Limb (tissue), 2 donors: ENCODE measurements around the gene SIGLEC15.
"Not testable (repeated sequence)": the region's sequence is repeated elsewhere in the genome, so short reads cannot be mapped to it uniquely, and the experiment has no call there.

Source experiments
- DNase-seq, 2 donors: peaks; one replicate each; pipeline ENCODE4 v3.0.0-alpha.2; 2016; ENCODE audit errors: extremely low spot score in 2 of 2

The SIGLEC15 gene

GRCh38 chr18:45818765-45819164 is 6.7 kb upstream of the SIGLEC15 start:
- not testable (repeated sequence) for DNase-seq

- no peak for DNase-seq
Measured at GRCh38 chr18:45820106-45820745, 5.2 kb upstream of the SIGLEC15 start.

DNA sequence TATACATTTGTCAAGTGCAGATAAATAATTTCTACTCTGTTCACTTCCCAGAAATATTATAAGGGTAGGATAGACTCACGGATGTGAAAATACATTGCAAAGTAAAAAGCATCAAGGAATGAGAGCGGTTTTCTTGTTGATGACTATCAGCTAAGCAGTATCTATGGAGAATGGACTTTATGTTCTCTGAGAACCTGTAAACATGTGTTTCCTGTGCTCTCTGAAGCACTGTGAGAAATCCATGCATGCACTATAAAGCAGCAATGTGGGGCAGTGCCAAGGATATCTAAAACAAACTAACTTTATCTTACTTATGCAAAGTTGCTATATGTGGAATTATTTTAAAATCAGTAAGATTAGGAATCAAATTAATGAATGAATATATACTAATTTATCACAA is 4.4 kb upstream of the SIGLEC15 start:
- no peak for DNase-seq

DNA sequence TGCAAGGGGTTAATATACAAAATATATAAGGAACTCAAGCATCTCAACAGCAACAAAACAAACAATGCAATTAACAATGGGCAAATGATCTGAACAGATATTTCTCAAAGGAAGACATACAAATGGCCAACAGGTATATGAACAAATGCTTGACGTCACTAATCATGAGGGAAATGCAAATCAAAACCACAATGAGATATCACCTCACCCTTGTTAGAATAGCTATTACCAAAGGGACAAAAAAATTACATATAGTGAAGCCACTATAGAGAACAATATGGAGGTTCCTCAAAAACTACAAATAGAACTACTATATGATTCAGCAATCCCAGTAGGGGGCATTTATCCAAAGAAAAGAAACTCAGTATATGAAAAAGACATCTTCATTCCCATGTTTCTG is 3.8 kb upstream of the SIGLEC15 start:
- no peak for DNase-seq

DNA sequence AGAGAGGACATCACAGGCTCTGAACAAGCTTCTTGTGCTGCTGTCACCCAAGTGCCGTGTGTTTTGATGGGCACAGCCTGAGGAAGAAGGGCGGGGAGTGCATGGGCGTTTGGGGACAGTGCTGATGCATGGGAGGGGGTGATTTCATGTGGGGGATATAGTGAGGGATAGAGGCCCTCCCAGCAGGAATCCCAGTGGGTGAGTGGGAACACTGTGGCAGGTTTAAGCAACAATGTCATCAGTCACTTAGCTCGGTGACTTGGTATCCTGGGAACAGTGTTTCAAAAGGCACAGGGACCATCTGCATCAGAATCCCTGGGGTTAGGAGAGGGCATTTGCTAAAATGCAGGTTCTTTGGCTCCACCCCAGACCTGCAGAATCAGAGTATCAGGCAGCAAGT is 609 bp downstream of the SIGLEC15 start:
- no peak for DNase-seq

- DNase-seq = not testable (repeated sequence)
Measured at GRCh38 chr18:45826716-45827115, 1.2 kb downstream of the SIGLEC15 start.

DNA sequence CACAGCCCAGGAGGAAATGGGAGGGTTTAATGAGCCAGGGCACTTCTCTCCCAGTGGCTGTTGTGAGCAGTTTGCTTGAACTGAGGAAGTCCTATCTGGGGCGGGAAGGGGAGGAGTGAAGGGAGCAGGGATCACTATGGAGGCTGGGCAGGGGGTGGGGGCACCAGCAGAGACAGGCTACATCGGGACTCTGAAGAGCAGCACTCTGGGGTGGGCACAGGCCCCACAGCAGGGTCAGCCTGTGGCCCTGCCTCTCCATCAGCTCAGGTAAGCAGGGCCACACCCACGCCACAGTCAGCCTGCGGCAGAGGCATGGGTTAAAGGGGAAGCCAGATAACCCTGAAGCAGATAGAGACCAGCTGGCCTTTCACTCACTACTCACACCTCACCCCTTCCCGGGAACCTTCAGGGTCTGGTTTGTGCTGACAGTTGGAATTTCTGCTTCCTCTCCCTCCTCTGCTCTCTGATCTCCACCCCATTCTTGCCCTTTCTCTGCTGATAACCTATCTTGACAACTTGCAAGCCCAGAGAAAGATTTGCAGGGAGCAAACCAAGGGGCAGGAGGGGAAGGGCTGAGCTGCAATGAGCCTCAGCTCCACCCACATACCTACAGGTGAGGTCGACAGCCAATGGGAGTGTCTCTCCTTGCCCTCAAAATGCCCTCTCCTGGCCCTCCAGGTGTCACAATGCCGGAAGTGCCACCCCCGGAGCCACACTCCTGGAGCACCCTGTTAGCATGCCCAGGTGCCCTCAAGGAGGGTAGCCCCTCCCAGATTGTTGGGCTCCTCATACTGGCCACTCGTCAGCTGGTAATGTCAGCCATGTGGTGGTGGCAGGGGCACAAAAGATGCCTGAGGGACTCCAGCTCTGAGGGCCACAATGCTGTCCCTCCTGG is 3.7 kb downstream of the SIGLEC15 start:
- no peak for DNase-seq

GRCh38 chr18:45829855-45830254 is 4.4 kb downstream of the SIGLEC15 start:
- no peak for DNase-seq

GRCh38 chr18:45830917-45831316 is 5.4 kb downstream of the SIGLEC15 start:
- no peak for DNase-seq

GRCh38 chr18:45833846-45834245 is 8.4 kb downstream of the SIGLEC15 start:
- no peak for DNase-seq

DNA sequence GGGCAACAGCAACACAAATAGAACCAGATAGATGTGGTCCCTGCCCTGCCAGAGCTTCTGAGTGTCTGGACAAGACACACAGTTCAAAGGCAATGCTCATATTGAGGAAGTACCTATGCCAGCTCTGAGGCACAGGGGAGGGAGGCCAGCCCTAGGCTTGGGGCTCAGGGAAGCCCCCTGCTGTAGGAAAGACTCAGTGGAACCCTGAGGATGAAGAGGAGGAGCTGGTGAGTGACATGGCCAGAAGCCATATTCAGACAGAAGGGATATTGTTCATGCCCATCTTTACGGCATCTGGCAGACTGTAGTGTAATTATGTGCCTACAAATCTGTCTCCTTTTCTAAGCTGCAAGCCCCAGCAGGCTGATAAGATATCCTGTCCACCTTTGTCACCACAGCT is 8.8 kb downstream of the SIGLEC15 start:
- no peak for DNase-seq

DNA sequence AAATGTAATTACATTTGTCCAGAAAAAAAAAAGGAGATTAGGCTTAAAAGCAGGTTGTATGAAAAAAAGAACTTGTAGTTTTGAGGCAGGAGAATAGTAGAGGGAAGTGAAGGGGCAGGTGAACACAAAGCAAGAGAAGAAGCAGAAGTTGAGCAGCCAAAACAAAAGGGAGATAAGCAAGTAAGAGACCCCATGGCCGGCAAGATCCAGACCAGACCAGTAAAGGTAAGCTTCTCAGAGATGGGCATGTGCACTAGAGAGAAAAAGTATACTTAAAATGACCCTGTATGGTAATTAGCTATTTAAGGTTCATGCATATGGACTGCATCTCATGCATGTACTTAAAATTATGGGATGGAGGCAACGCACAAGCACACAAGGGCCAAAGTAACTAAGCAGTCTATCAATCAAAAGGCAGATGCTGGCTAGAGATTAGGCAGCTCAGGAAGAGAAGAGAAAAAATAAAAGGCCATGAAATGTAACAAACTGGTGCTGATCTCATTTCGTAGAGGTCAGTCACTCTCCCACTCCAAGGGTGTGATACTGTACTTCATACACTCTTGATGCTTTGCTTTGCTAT is 9.7 kb downstream of the SIGLEC15 start:
- DNase-seq = no peak

DNA sequence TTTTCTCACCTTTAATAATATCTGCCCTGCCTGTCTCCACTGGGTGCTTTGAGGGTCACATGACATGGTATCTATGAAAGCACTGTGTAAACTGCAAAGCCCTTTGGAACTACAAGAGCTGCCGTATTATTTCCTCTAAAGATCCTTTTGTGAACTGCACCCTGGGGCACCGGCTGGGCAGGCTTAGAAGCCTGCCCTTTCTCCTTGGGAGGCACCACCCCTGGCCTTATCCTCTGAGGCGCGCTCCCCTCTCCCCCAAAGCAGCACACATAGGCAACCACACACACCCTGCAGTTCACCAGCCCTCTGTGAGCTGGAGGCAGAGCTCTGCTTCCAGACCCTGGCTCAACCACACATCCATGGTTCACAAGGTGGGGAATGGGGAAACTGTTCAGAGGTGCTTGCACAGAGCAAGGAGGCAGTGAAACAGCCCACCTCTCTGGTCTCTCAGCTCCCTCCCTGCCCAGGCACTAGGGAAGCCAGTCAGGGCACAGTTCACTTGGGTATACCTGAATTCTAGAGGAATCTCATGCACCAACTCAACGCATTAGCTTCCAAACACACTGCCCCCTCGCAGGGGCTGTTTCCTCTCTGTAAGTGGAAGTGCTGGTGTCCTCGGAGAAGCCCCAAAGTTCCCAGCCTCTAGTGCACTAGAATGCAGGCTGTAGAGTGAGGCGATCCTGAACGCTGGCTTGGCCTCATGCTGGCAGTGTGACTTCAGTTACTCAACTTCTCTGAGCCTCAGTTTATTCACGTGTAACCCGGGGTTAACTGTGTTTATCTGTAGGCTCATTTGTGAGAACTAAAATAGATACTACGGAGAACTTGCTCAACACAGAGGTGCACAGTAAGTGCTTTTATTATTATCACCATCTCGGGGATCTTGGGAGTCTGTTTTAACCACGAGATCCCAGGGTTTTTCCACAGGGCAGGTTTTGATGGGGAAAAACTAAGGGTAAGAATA is 11.0 kb downstream of the SIGLEC15 start:
- no peak for DNase-seq

- peak; percentile 20 to 71 for DNase-seq
Measured at GRCh38 chr18:45837283-45838070, 12.0 kb downstream of the SIGLEC15 start.

GRCh38 chr18:45838302-45839070 is 13.0 kb downstream of the SIGLEC15 start:
- DNase-seq = no peak

DNA sequence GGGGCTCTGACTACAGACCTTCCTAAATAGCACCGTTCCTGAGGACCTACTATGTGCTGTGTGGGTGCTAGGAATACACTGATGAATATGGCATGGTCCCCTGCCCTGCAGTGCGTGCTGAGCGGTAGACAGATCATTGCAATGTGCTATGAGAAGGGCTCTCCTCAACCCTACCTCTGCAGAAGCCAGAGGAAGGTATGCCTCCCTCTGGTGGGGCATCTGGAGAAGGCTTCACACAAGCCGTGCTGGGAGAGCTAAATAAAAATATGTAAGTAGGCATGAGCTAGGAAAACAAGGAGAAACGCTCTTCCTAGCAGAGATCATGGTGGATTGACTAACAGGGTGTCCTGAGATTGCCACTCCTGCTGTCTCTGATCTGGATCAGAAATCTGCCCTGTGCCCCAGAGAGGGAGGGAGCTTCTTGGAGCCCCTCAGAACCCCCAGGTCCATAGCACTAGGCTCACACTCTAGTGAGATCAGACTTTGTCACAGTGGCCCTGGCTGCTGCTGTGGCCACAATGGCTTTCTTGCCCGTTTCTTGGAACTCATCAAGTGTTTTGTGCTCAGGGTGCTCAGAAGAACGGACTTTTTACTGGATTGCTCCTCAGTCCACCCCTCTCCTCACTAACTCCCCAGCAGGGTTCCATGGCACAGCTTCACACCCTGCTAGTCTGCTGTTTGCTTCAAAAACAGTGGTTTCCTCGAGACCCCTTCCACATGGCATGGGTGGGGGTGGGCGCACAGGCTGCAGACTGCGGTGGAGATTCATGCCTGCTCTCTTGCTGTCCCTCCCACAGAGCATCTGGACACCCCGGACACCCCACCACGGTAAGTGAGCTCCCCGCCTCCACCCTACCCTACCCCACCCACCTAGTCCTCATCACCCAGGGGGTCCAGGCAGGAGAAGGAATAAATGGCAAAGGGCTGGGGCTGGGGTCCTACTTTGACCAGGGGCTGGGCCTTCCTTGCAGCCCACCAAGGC is 14.2 kb downstream of the SIGLEC15 start:
- no peak for DNase-seq

DNA sequence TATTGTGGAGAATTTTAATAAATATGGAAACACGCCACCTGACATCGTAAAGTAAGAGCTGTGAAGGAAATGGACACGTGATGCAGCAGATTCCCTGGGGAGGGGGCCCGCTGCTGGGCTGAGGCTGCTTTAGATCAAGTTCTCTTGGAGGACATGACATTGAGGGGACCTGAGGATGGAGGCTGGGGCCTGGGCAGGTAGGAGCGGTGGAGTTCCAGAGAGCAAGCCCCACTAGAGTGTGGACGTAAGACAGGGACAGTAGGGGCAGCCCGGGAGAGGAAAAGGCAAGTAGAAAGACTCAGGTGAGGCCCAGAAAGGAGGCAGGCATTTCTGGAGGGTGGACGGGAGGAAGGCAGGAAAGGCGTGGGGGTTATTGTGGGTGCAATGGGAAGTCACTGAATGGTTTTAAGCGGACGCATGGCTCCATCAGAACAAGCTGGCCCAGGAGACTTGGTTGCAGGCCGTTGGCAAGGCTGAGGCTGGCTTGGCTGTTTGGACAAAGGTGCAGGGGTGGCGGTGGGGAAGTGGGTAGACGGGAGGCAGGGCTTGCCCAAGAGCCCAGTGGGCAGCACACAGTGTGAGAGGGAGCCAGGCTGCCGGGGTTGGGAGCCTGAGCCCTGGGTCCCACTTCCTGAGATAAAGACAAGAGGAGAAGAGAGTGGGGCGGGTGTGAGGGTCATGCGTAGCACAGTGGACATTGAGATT is 15.7 kb downstream of the SIGLEC15 start:
- no peak for DNase-seq
